Activated B cell treated with CpG ODN at 0.5 μM for 24 hours (primary cell): Measurements from ENCODE around the gene BECN2. TPM values are rescaled to one million over a fixed set of nuclear protein-coding genes. Genes with fewer than 3 reads are reported as not detected.

Experiments used
- ATAC-seq: fragments of 200-7000 bp; cut with Tn5 transposase; one replicate; pipeline ENCODE4 v1.10.0; 2021; ENCODE audit warnings: low read depth, mild to moderate bottlenecking, moderate library complexity
- CTCF ChIA-PET: fragments of 350-600 bp; sonication (Branson Sonifier 250); formaldehyde crosslinking; loops from one replicate; lab custom pipeline; 2021; ENCODE audit warnings: antibody characterized with exemption; lab: Charles Lee
- POLR2A ChIA-PET: fragments of 350-600 bp; sonication (Branson Sonifier 250); formaldehyde crosslinking; loops from one replicate; lab custom pipeline; 2021; ENCODE audit warnings: antibody characterized with exemption; lab: Charles Lee
- DNase-seq: peaks from one replicate; pipeline ENCODE4 v3.0.0; 2022
- H3K27ac Mint-ChIP-seq: one replicate; pipeline ENCODE4 v1.8.0; 2020; ENCODE audit warnings: mixed read lengths
- H3K27me3 Mint-ChIP-seq: one replicate; pipeline ENCODE4 v1.8.0; 2021; ENCODE audit warnings: mixed read lengths
- H3K36me3 Mint-ChIP-seq: one replicate; pipeline ENCODE4 v1.8.0; 2021; ENCODE audit warnings: low read depth, mixed read lengths
- H3K4me1 Mint-ChIP-seq: one replicate; pipeline ENCODE4 v1.8.0; 2021; ENCODE audit warnings: mixed read lengths
- H3K4me3 Mint-ChIP-seq: one replicate; pipeline ENCODE4 v1.8.0; 2020; ENCODE audit warnings: mild to moderate bottlenecking, mixed read lengths
- H3K9me3 Mint-ChIP-seq: one replicate; pipeline ENCODE4 v1.8.0; 2020; ENCODE audit warnings: mixed read lengths
- intact Hi-C: fragments of 100-400 bp; cut with micrococcal nuclease; formaldehyde crosslinking; loops from one replicate; pipeline ENCODE4 v1.15.1; 2024
- total RNA-seq: library from RNA; stranded (reverse); gene quantifications from 2 replicates; pipeline ENCODE4 v1.2.3, GENCODE V29; 2022
- TF ChIP-seq, protein P1 (sequence below): fragments of 200-600 bp; IDR thresholded peaks from one replicate; pipeline ENCODE4 v1.8.0; 2022; ENCODE audit warnings: antibody characterized with exemption, mild to moderate bottlenecking

Gene BECN2
- total RNA-seq, 1 donor from 2014 or later, result not detected

DNA sequence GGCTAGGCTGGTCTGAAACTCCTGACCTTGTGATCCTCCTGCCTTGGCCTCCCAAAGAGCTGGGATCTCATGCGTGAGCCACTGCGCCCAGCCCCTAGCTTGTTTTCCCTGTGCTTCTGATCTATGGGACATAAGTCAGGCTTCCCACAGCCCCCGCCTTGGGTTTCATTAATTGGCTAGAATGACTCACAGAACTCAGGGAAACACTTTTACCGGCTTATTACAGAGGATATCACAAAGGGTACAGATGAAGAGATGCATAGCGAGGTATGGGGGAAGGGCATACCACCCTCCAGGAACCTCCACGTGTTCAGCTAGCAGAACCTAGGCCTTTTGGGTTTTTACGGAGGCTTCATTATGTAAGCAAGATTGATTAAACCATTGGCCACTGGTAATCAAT, 42.9 kb downstream of the BECN2 start:
- ChIA-PET CTCF (interaction anchor here (1.2 to 4.9 kb wide), 2 partner anchors 105 to 389 kb away, joined by 3 to 36 read pairs; no protein-coding TSS in a partner anchor), POLR2A (no interaction called here)
- H3K27ac Mint-ChIP-seq, result no peak overlapping the region
- H3K4me3 Mint-ChIP-seq, result no peak overlapping the region
- H3K9me3 Mint-ChIP-seq, result no peaks in the 10 kb centered on the region
- H3K36me3 Mint-ChIP-seq, result no peaks in the 10 kb centered on the region
- H3K4me1 Mint-ChIP-seq, result peaks cover 5% of the 10 kb centered on the region
- TF ChIP-seq, protein P1, sequence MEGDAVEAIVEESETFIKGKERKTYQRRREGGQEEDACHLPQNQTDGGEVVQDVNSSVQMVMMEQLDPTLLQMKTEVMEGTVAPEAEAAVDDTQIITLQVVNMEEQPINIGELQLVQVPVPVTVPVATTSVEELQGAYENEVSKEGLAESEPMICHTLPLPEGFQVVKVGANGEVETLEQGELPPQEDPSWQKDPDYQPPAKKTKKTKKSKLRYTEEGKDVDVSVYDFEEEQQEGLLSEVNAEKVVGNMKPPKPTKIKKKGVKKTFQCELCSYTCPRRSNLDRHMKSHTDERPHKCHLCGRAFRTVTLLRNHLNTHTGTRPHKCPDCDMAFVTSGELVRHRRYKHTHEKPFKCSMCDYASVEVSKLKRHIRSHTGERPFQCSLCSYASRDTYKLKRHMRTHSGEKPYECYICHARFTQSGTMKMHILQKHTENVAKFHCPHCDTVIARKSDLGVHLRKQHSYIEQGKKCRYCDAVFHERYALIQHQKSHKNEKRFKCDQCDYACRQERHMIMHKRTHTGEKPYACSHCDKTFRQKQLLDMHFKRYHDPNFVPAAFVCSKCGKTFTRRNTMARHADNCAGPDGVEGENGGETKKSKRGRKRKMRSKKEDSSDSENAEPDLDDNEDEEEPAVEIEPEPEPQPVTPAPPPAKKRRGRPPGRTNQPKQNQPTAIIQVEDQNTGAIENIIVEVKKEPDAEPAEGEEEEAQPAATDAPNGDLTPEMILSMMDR, result no peak
- peaks cover 3% of the 10 kb centered on the region for H3K27me3 Mint-ChIP-seq
- ATAC-seq (no peak), DNase-seq (no peak)
- intact Hi-C loops, result no loop called here

DNA sequence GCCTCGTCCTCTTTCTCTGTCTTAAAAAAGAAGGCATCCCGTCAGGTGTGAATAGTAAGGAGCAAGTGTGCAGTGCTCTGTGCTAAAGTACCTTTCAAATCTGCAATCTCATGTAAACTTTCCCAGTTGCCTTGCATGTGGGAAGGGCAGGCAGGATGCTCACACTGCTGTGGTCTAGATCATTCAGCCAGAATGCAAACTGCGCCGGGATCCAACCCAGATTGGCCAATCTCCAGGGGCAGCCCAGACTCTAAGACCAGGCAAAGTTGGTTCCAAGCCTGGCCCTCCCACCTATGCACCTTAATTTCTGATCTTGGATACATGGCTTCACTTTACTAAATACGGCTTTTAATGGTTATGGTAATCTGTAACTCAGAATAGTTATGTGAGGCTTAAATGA, 44.5 kb downstream of the BECN2 start:
- intact Hi-C loops, result no loop called here
- no peaks in the 10 kb centered on the region for H3K9me3 Mint-ChIP-seq
- no peaks in the 10 kb centered on the region for H3K36me3 Mint-ChIP-seq
- H3K27ac Mint-ChIP-seq, result no peak overlapping the region
- ChIA-PET CTCF (interaction anchor here (1.0 kb wide), 1 partner anchor 15 kb away, joined by 5 read pairs; no protein-coding TSS in a partner anchor), POLR2A (no interaction called here)
- no peak for DNase-seq
- ATAC-seq, result no peak
- H3K27me3 Mint-ChIP-seq, result peaks cover 1% of the 10 kb centered on the region
- TF ChIP-seq, protein P1, result no peak
- peaks cover 5% of the 10 kb centered on the region for H3K4me1 Mint-ChIP-seq
- H3K4me3 Mint-ChIP-seq, result no peak overlapping the region

DNA sequence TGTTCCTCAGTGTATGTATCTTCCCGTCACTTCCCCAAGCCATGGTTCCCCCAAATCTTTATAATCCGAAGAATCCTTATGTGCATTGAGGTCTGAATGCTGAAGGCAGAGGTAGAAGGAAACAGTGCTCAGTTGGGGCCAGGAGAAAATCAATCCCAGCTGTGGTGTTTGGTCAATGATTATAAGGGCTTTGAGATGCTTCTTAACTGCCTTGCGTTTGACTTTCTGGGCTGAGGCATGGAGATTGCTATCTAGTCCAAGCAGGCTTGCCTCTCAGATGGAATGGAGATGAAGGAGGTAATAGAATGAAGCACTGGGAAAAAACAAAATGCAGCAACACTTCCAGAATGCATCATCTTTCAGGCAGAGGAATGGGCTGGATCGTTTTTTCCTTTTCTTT, 44.9 kb downstream of the BECN2 start:
- ATAC-seq, result no peak

DNA sequence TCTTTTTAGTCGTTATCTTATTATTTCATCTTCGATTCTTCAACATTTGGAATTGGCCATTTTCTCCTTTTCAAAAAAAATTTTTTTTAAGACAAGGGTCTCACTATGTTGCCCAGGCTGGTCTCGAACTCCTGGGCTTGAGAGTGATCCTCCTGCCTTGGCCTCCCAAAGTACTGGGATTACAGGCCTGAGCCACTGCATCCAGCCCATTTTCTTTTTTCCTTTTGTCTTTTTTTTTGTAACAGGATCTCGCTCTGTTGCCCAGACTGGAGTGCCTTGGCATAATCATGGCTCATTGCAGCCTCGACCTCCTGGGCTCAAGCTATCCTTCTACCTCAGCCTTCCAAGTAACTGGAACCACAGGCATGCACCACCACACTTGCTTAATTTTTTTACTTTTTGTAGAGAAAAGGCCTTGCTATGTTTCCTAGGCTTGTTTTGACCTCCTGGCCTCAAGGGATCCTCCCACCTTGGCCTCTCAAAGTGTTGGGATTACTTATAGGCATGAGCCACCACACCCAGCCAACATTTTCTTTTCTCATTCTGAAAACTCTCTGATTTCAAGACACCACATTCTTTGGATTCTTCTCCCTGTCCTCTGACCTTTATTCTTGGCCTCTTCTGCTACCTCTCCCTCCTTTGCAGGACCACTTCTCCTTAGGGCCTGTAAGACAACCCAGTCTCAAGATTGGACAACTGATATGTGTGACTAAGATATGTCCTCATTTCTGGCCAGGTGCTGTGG, 47.4 kb downstream of the BECN2 start:
- Mint-ChIP-seq H3K4me1 (no peaks in the 10 kb centered on the region), H3K4me3 (no peak overlapping the region), H3K36me3 (no peaks in the 10 kb centered on the region), H3K27ac (no peak overlapping the region), H3K27me3 (peaks cover 14% of the 10 kb centered on the region), H3K9me3 (no peaks in the 10 kb centered on the region)
- DNase-seq (no peak), ATAC-seq (no peak)
- POLR2A ChIA-PET, result interaction anchor here (0.7 kb wide), 1 partner anchor 366 kb away, joined by 10 read pairs; no protein-coding TSS in a partner anchor
- intact Hi-C loops, result no loop called here
- TF ChIP-seq, protein P1, result no peak
- CTCF ChIA-PET, result no interaction called here

More for the DNA sequence above, 44.9 kb downstream of the BECN2 start:
- TF ChIP-seq, protein P1, result no peak
- Mint-ChIP-seq H3K27ac (no peak overlapping the region), H3K4me1 (peaks cover 5% of the 10 kb centered on the region), H3K4me3 (no peak overlapping the region), H3K9me3 (no peaks in the 10 kb centered on the region), H3K27me3 (peaks cover 4% of the 10 kb centered on the region), H3K36me3 (no peaks in the 10 kb centered on the region)
- intact Hi-C loops, result no loop called here
- ChIA-PET CTCF (no interaction called here), POLR2A (no interaction called here)
- no peak for DNase-seq

DNA sequence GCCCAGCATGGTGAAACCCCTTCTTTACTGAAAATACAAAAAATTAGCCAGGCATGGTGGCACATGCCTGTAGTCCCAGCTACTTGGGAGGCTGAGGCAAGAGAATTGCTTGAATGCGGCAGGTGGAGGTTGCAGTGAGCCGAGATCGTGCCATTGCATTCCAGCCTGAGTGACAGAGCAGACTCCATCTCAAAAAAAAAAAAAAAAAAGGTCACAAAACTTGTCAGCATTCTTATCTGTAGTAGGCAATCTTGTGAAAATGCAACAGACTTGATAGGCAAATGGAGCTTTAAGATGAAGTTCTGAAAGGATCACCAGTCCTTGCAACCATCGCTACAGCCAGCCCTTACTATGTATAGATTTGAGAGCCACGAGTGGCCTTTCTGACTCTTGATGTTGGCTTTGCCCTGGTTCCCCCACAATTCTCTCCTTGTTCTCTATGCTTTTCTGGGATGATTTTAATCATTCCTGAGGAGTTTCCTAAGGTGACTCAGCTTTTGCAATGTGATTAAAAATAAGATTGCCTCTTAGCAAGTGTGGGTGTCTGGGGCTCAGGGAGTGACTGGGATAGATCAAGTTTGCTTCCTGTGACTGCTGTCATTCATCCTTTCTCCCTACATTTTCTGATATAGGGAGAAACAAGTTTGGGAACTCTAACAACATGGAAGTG, 48.4 kb downstream of the BECN2 start:
- ATAC-seq (no peak), DNase-seq (no peak)
- Mint-ChIP-seq H3K36me3 (no peaks in the 10 kb centered on the region), H3K9me3 (no peaks in the 10 kb centered on the region), H3K27ac (no peak overlapping the region), H3K4me3 (no peak overlapping the region), H3K27me3 (peaks cover 15% of the 10 kb centered on the region), H3K4me1 (no peaks in the 10 kb centered on the region)
- ChIA-PET CTCF (interaction anchor here (0.7 to 2.1 kb wide), 2 partner anchors 8 to 476 kb away, joined by 3 to 13 read pairs; partner anchors contain the start of gene MAP1LC3C), POLR2A (interaction anchor here (0.7 kb wide), 1 partner anchor 367 kb away, joined by 10 read pairs; no protein-coding TSS in a partner anchor)
- intact Hi-C loops, result no loop called here
- TF ChIP-seq, protein P1, result no peak
